PC-3 (cell line): Measurements from ENCODE around the gene C3orf33. TPM values are rescaled to one million over a fixed set of nuclear protein-coding genes. Genes with fewer than 3 reads are reported as not detected.

Source experiments
- ATAC-seq: fragments of 200-7000 bp; cut with Tn5 transposase; 2 replicates; pipeline ENCODE4 v1.9.1; 2020; ENCODE audit warnings: mild to moderate bottlenecking, moderate library complexity
- BruUV-seq: library from RNA; stranded (reverse); fragments of 400-500 nt; replicated peaks from 2 replicates; lab custom pipeline; 2021; lab: Mats Ljungman, UMichigan
- CTCF ChIA-PET: fragments of 300-600 bp; sonication (Branson Sonifier 250); formaldehyde crosslinking; loops from one replicate; lab custom pipeline; 2022; ENCODE audit warnings: antibody characterized with exemption; lab: Charles Lee
- POLR2A ChIA-PET: fragments of 300-600 bp; sonication (Branson Sonifier 250); formaldehyde crosslinking; loops from one replicate; lab custom pipeline; 2022; ENCODE audit warnings: antibody characterized with exemption; ENCODE audit not compliant: unreplicated experiment; lab: Charles Lee
- DNase-seq: peaks from one replicate; pipeline ENCODE4 v3.0.0-alpha.2; 2015
- H2AFZ ChIP-seq: fragments of 300-600 bp; sonication (generic); 2 replicates; pipeline ENCODE4 v1.6.0; 2016; ENCODE audit warnings: antibody characterized with exemption, low read length
- H3F3A ChIP-seq: fragments of 300-600 bp; sonication (generic); one replicate; pipeline ENCODE4 v1.6.0; 2017; ENCODE audit warnings: antibody characterized with exemption, low read length, control low read depth, mild to moderate bottlenecking; ENCODE audit not compliant: unreplicated experiment
- H3K27ac ChIP-seq: fragments of 300-600 bp; sonication (generic); 2 replicates; pipeline ENCODE4 v1.5.1; 2016; ENCODE audit warnings: mild to moderate bottlenecking, low read length
- H3K27me3 ChIP-seq: fragments of 300-600 bp; sonication (generic); 2 replicates; pipeline ENCODE4 v1.6.1; 2016; ENCODE audit warnings: low read length, mixed read lengths
- H3K36me3 ChIP-seq: fragments of 300-600 bp; sonication (generic); 2 replicates; pipeline ENCODE4 v1.6.1; 2016; ENCODE audit warnings: low read depth, mixed run types, low read length, mixed read lengths
- H3K4me1 ChIP-seq: fragments of 300-600 bp; sonication (generic); 2 replicates; pipeline ENCODE4 v1.5.1; 2016; ENCODE audit warnings: low read length; ENCODE audit not compliant: insufficient read depth
- H3K4me2 ChIP-seq: fragments of 300-600 bp; sonication (generic); 2 replicates; pipeline ENCODE4 v1.6.0; 2016; ENCODE audit warnings: low read length
- H3K4me3 ChIP-seq: fragments of 300-600 bp; sonication (generic); 2 replicates; pipeline ENCODE4 v1.5.1; 2016; ENCODE audit warnings: mild to moderate bottlenecking, low read length, mixed read lengths
- H3K79me2 ChIP-seq: fragments of 300-600 bp; sonication (generic); 2 replicates; pipeline ENCODE4 v1.6.1; 2017; ENCODE audit warnings: low read length, mixed read lengths
- H3K9ac ChIP-seq: fragments of 300-600 bp; sonication (generic); 2 replicates; pipeline ENCODE4 v1.6.0; 2016; ENCODE audit warnings: mild to moderate bottlenecking, low read length
- H3K9me2 ChIP-seq: fragments of 300-600 bp; sonication (generic); replicated peaks from 2 replicates; pipeline ENCODE4 v1.6.1; 2016; ENCODE audit warnings: mixed run types, low read length, mixed read lengths
- H3K9me3 ChIP-seq: fragments of 300-600 bp; sonication (generic); 2 replicates; pipeline ENCODE4 v1.6.1; 2016; ENCODE audit warnings: low read length, mixed read lengths
- H4K20me1 ChIP-seq: fragments of 300-600 bp; sonication (generic); 2 replicates; pipeline ENCODE4 v1.6.1; 2016; ENCODE audit warnings: low read length, mixed read lengths
- CTCF ChIP-seq: fragments of 300-600 bp; sonication (generic); conservative IDR thresholded peaks from 2 replicates; pipeline ENCODE4 v1.5.1; 2017; ENCODE audit warnings: antibody characterized with exemption, low read depth, mild to moderate bottlenecking, low read length
- EZH2 ChIP-seq: fragments of 300-600 bp; sonication (generic); IDR thresholded peaks from one replicate; pipeline ENCODE4 v1.6.1; 2017; ENCODE audit warnings: antibody characterized with exemption, mild to moderate bottlenecking, low read length; ENCODE audit not compliant: unreplicated experiment
- EZH2phosphoT487 ChIP-seq: fragments of 300-600 bp; sonication (generic); IDR thresholded peaks from 2 replicates; pipeline ENCODE4 v1.6.1; 2018; ENCODE audit warnings: mild to moderate bottlenecking, antibody characterized with exemption, low read length, borderline replicate concordance
- intact Hi-C: fragments of 100-400 bp; cut with micrococcal nuclease; formaldehyde crosslinking; loops from 2 replicates; pipeline ENCODE4 v1.9.0; 2023
- total RNA-seq: library from RNA; depleted of rRNA; stranded (reverse); fragments of >200 nt; gene quantifications from 2 replicates; pipeline ENCODE4 v1.2.3, GENCODE V29; 2014

The C3orf33 gene
- total RNA-seq, 1 experiment from 2014 or later, result 3.5 TPM

DNA sequence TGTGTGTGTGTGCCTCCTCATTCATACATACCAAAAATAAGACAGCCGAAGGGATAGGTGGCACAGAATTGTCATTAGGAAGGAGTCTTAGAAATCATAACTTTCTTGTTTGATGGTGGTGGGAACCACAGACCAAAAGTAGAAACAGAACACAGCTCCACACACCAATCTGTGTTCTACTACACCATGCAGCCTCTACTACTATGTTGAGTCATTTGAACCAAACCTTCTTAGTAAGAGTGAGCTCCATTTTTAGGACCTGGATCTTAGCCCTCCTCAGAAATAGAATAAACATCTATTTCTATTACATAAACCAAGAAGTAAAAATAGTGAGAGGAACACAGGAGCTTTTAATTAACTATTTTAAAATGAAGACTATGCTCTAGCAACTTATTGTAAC is 33.3 kb downstream of the C3orf33 start:
- no peaks in the 10 kb centered on the region for H3K27me3 ChIP-seq
- no TSS peak for BruUV-seq
- TF ChIP-seq EZH2phosphoT487, result no peak
- no peak for TF ChIP-seq CTCF
- no peak for TF ChIP-seq EZH2
- no peak for DNase-seq
- no peaks in the 10 kb centered on the region for H3K9me2 ChIP-seq
- no peak overlapping the region for H3K27ac ChIP-seq
- intact Hi-C loops, result no loop called here
- peaks cover 4% of the 10 kb centered on the region; the same call in 1 of the 2 replicates for H3K9me3 ChIP-seq
- no peaks in the 10 kb centered on the region for H4K20me1 ChIP-seq
- ATAC-seq, result no peak
- no peaks in the 10 kb centered on the region for H3K79me2 ChIP-seq
- H3K4me1 ChIP-seq, result no peaks in the 10 kb centered on the region
- no peak overlapping the region for H2AFZ ChIP-seq
- peaks cover 8% of the 10 kb centered on the region for H3K36me3 ChIP-seq
- H3K9ac ChIP-seq, result no peak overlapping the region
- POLR2A ChIA-PET, result no interaction called here
- no peak overlapping the region for H3K4me2 ChIP-seq
- no peaks in the 10 kb centered on the region for H3F3A ChIP-seq
- CTCF ChIA-PET, result no interaction called here
- H3K4me3 ChIP-seq, result no peak overlapping the region

DNA sequence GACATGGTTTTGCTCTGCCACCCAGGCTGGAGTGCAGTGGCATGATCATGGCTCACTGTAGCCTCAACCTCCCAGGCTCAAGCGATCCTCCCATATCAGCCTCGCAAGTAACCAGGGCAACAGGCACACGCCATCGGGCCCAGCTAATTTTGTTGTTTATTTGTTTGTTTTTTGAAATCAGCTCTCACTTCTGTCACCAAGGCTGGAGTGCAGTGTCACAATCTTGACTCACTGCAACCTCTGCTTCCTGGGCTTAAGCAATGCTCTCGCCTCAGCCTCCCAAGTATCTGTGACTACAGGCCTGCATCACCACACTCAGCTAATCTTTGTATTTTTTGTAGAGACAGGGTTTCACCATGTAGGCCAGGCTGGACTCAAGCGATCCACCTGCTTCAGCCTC is 35.0 kb downstream of the C3orf33 start:
- no peak overlapping the region for H3K4me2 ChIP-seq
- H3K27ac ChIP-seq, result no peak overlapping the region
- no peaks in the 10 kb centered on the region for H3K79me2 ChIP-seq
- ChIA-PET POLR2A (no interaction called here), CTCF (no interaction called here)
- DNase-seq, result no peak
- H3K4me3 ChIP-seq, result no peak overlapping the region
- H3K27me3 ChIP-seq, result no peaks in the 10 kb centered on the region
- intact Hi-C loops, result no loop called here
- no TSS peak for BruUV-seq
- H3K4me1 ChIP-seq, result 0 out of 2 replicates have a peak, but pooled peaks cover 3% of the 10 kb centered on the region
- TF ChIP-seq EZH2 (no peak), CTCF (no peak), EZH2phosphoT487 (no peak)
- no peaks in the 10 kb centered on the region for H4K20me1 ChIP-seq
- H3K9me3 ChIP-seq, result peaks cover 4% of the 10 kb centered on the region; the same call in 1 of the 2 replicates
- H3K9ac ChIP-seq, result no peak overlapping the region
- no peak overlapping the region for H2AFZ ChIP-seq
- ATAC-seq, result no peak
- H3K9me2 ChIP-seq, result no peaks in the 10 kb centered on the region
- H3F3A ChIP-seq, result no peaks in the 10 kb centered on the region
- peaks cover 8% of the 10 kb centered on the region for H3K36me3 ChIP-seq

- no peaks in the 10 kb centered on the region for H3K79me2 ChIP-seq
- ChIA-PET POLR2A (no interaction called here), CTCF (interaction anchor here (0.6 kb wide), 1 partner anchor 19 kb away, joined by 4 read pairs; no protein-coding TSS in a partner anchor)
- no peak overlapping the region for H3K4me2 ChIP-seq
- no TSS peak for BruUV-seq
- H3K36me3 ChIP-seq, result peaks cover 8% of the 10 kb centered on the region
- H3K9me2 ChIP-seq, result no peaks in the 10 kb centered on the region
- no peak overlapping the region for H3K9ac ChIP-seq
- 0 out of 2 replicates have a peak, but pooled peaks cover 3% of the 10 kb centered on the region for H3K4me1 ChIP-seq
- H3F3A ChIP-seq, result no peaks in the 10 kb centered on the region
- TF ChIP-seq EZH2phosphoT487 (no peak), CTCF (no peak), EZH2 (no peak)
- H3K9me3 ChIP-seq, result peaks cover 4% of the 10 kb centered on the region; the same call in 1 of the 2 replicates
- no peaks in the 10 kb centered on the region for H3K27me3 ChIP-seq
- no peak overlapping the region for H3K27ac ChIP-seq
- peak; percentile 70 for ATAC-seq
- intact Hi-C loops, result no loop called here
- H2AFZ ChIP-seq, result no peak overlapping the region
- no peak overlapping the region for H3K4me3 ChIP-seq
- peak; percentile 66 for DNase-seq
- H4K20me1 ChIP-seq, result no peaks in the 10 kb centered on the region
Measured at GRCh38 chr3:155766206-155766605, 39.9 kb downstream of the C3orf33 start.
